ENCODE results near the gene PPP4R3B. TPM values are rescaled to one million over a fixed set of nuclear protein-coding genes. Genes with fewer than 3 reads are reported as not detected.

Gene PPP4R3B
- total and polyA plus RNA-seq, 2 of the 4 experiments (the other 2 are of a cell fraction): 11.9 to 23.7 TPM

- Histone ChIP-seq H4K5ac (ENCODE audit: low read depth, low read length) (no peak overlapping the region), H3K23ac (ENCODE audit: low read depth, low read length) (no peak overlapping the region), H3K36me3 (ENCODE audit: control insufficient read depth, insufficient read depth, low read length) (peaks cover 13% of the 10 kb centered on the region), H2BK5ac (ENCODE audit: low read depth, low read length, poor library complexity, severe bottlenecking) (peak overlapping the region; percentile 83), H3K9me1 (ENCODE audit: insufficient read depth, low read length) (peaks cover 11% of the 10 kb centered on the region), H2BK20ac (ENCODE audit: low read depth, low read length) (no peak overlapping the region), H3K9me3 (ENCODE audit: control insufficient read depth, insufficient read depth, low read length) (no peaks in the 10 kb centered on the region), H2AFZ (replicated peaks; ENCODE audit: low read length, poor library complexity) (no peak overlapping the region), H3K56ac (ENCODE audit: extremely low read depth, insufficient read depth, low read length) (no peak overlapping the region), H2BK15ac (ENCODE audit: low read depth, low read length) (no peak overlapping the region), H3K14ac (replicated peaks; ENCODE audit: low read depth, low read length) (no peak overlapping the region), H3K79me1 (ENCODE audit: low read depth in 1 of 2, low read length in 2 of 2) (peaks cover 26 to 60% of the 10 kb centered on the region in 2 experiments), H4K8ac (ENCODE audit: low read depth in 2 of 2, low read length in 2 of 2) (no peak overlapping the region), H3K27ac (ENCODE audit: insufficient read depth, low read length) (peak overlapping the region; percentile 78; the same call in 1 of the 2 replicates), H2BK120ac (ENCODE audit: low read depth, low read length) (no peak overlapping the region), H2AK5ac (ENCODE audit: low read depth, low read length) (no peak overlapping the region), H3K4me3 (ENCODE audit: insufficient read depth, low read depth, low read length) (no peak overlapping the region), H3K4ac (ENCODE audit: low read depth, low read length) (no peak overlapping the region), H3K4me2 (ENCODE audit: low read depth, low read length) (peak overlapping the region; percentile 88), H2AK9ac (replicated peaks; ENCODE audit: low read depth, low read length, poor library complexity) (no peak overlapping the region), H3K27me3 (ENCODE audit: control insufficient read depth, insufficient read depth, low read length) (no peaks in the 10 kb centered on the region), H3K4me1 (ENCODE audit: control insufficient read depth, insufficient read depth, low read length) (peaks cover 9% of the 10 kb centered on the region), H3K18ac (ENCODE audit: low read depth, low read length) (peak overlapping the region; percentile 82; the same call in 1 of the 2 replicates), H4K91ac (ENCODE audit: insufficient read depth, low read depth, low read length) (no peak overlapping the region), H4K20me1 (ENCODE audit: insufficient read depth, low read length) (peaks cover 12% of the 10 kb centered on the region), H3K9ac (ENCODE audit: low read depth, low read length) (peak overlapping the region; percentile 26; the same call in 1 of the 2 replicates)
- dilution Hi-C loops (cut with HindIII; ENCODE audit: low sequenced_read_pairs, unreplicated experiment) (no loop called here), intact Hi-C loops (cut with micrococcal nuclease) (no loop called here), in situ Hi-C loops (cut with MboI; ENCODE audit: low sequenced_read_pairs) (no loop called here)
- CTCF ChIA-PET: interaction anchor here (0.6 kb wide), 1 partner anchor 23 kb away, joined by 4 read pairs; no protein-coding TSS in a partner anchor
- TF ChIP-seq FOS (IDR thresholded peaks at IDR 0.05; ENCODE audit: low read depth, low read length): 0 out of 2 replicates have a peak, but pooled peaks have one; percentile 13
- no peak for TF ChIP-seq USF2 (IDR thresholded peaks at IDR 0.05; ENCODE audit: low read depth, low read length)
- BruUV-seq (replicated peaks): no TSS peak
- no CpG with 5 or more reads among the region's 1 CpG for WGBS, 2 experiments (ENCODE audit: extremely low coverage in 2 of 2, insufficient read length in 1 of 2)
- DNase-seq (peak; percentile 63), ATAC-seq (ENCODE audit: low read depth) (peak; percentile 87)
- POLR2A ChIA-PET (ENCODE audit: unreplicated experiment): no interaction called here
These were observed 13.3 kb downstream of the PPP4R3B start for GRCh38 chr2:55604027-55604565.
